H1 (cell line): ENCODE measurements around the gene UBR1. TPM values are rescaled to one million over a fixed set of nuclear protein-coding genes. Genes with fewer than 3 reads are reported as not detected.

Experiments
- CTCF ChIA-PET: fragments of 300-600 bp; sonication (Branson Sonifier 250); formaldehyde crosslinking; loops from one replicate; lab custom pipeline; 2021; ENCODE audit not compliant: partially characterized antibody; lab: Charles Lee
- POLR2A ChIA-PET: fragments of 300-600 bp; sonication (Branson Sonifier 250); formaldehyde crosslinking; loops from one replicate; lab custom pipeline; 2021; ENCODE audit warnings: inconsistent platforms; ENCODE audit not compliant: partially characterized antibody; lab: Charles Lee
- DNase-seq, 2 experiments: peaks; one replicate each; pipeline versions ENCODE4 v3.0.0 to v3.0.0-alpha.2; 2010 to 2022; ENCODE audit warnings: low spot score in 2 of 2, low read depth in 1 of 2, mixed read lengths in 1 of 2
- FAIRE-seq: peaks from 2 replicates; lab custom pipeline; 2011; peaks lifted over from hg19 to GRCh38; lab: Jason Lieb, UNC
- H2AFZ ChIP-seq: 2 replicates; pipeline ENCODE4 v1.8.1; 2012; ENCODE audit warnings: low read length, inconsistent platforms
- H2AK5ac ChIP-seq: 2 replicates; pipeline ENCODE4 v1.6.1; 2013; ENCODE audit warnings: low read depth, low read length
- H2BK120ac ChIP-seq: replicated peaks from 2 replicates; pipeline ENCODE3; 2013; ENCODE audit warnings: low read depth, low read length, inconsistent platforms
- H2BK12ac ChIP-seq: 2 replicates; pipeline ENCODE4 v1.6.1; 2013; ENCODE audit warnings: low read depth, low read length
- H2BK15ac ChIP-seq: 2 replicates; pipeline ENCODE4 v1.6.1; 2013; ENCODE audit warnings: low read length
- H2BK20ac ChIP-seq: 2 replicates; pipeline ENCODE4 v1.6.1; 2013; ENCODE audit warnings: low read length
- H2BK5ac ChIP-seq: 2 replicates; pipeline ENCODE4 v1.6.1; 2013; ENCODE audit warnings: low read depth, low read length
- H3K14ac ChIP-seq: 2 replicates; pipeline ENCODE4 v1.6.1; 2013; ENCODE audit warnings: inconsistent platforms; ENCODE audit not compliant: insufficient read length
- H3K18ac ChIP-seq: 2 replicates; pipeline ENCODE4 v1.6.1; 2013; ENCODE audit warnings: low read length; ENCODE audit errors: extremely low read depth
- H3K23ac ChIP-seq: 2 replicates; pipeline ENCODE4 v1.6.1; 2013; ENCODE audit warnings: inconsistent platforms; ENCODE audit not compliant: insufficient read length
- H3K23me2 ChIP-seq: 2 replicates; pipeline ENCODE4 v1.6.1; 2013; ENCODE audit warnings: low read depth, low read length
- H3K27ac ChIP-seq: 2 replicates; pipeline ENCODE4 v1.6.1; 2011; ENCODE audit warnings: low read depth, low read length, inconsistent platforms
- H3K27me3 ChIP-seq, 4 experiments: replicated peaks in 1 of 4; 1 replicate in 1 of 4; 2 replicates in 3 of 4; pipeline versions ENCODE4 v1.6.1 to v1.8.1; 2011 to 2013; ENCODE audit warnings: low read length in 3 of 4, mild to moderate bottlenecking in 3 of 4, inconsistent platforms in 2 of 4, mixed read lengths in 2 of 4, moderate library complexity in 1 of 4; ENCODE audit not compliant: control insufficient read depth in 3 of 4, insufficient read depth in 3 of 4; ENCODE audit errors: extremely low read depth in 1 of 4
- H3K36me3 ChIP-seq, 4 experiments: 2 replicates each; pipeline versions ENCODE4 v1.6.1 to v1.8.1; 2011 to 2013; ENCODE audit warnings: mild to moderate bottlenecking in 4 of 4, low read length in 3 of 4, moderate library complexity in 2 of 4, control low read depth in 1 of 4, inconsistent platforms in 1 of 4; ENCODE audit not compliant: insufficient read depth in 4 of 4, control insufficient read depth in 2 of 4
- H3K4ac ChIP-seq: replicated peaks from 2 replicates; pipeline ENCODE3; 2013; ENCODE audit warnings: low read length, low read depth, mixed read lengths, inconsistent platforms; ENCODE audit not compliant: insufficient read length
- H3K4me1 ChIP-seq, 4 experiments: replicated peaks in 1 of 4; 1 replicate in 1 of 4; 2 replicates in 3 of 4; pipeline versions ENCODE4 v1.6.1 to v1.8.1; 2011 to 2013; ENCODE audit warnings: low read length in 3 of 4, inconsistent platforms in 2 of 4, mixed read lengths in 1 of 4; ENCODE audit not compliant: insufficient read depth in 4 of 4, control insufficient read depth in 3 of 4
- H3K4me2 ChIP-seq, 2 experiments: 2 replicates each; pipeline versions ENCODE4 v1.6.1 to v1.8.1; 2011 to 2013; ENCODE audit warnings: low read depth in 2 of 2, low read length in 2 of 2, control low read depth in 1 of 2, inconsistent platforms in 1 of 2, mild to moderate bottlenecking in 1 of 2; ENCODE audit not compliant: insufficient read depth in 1 of 2
- H3K4me3 ChIP-seq, 4 experiments: fragments of 200-600, 300-600 bp in 1 of 4; sonication (generic), shearing (Covaris generic), sonication (Bioruptor Twin) in 1 of 4; 2 replicates each; pipeline versions ENCODE4 v1.5.1 to v1.8.1; 2011 to 2016; ENCODE audit warnings: low read length in 4 of 4, low read depth in 3 of 4, control low read depth in 2 of 4, inconsistent platforms in 2 of 4, mild to moderate bottlenecking in 2 of 4, mixed read lengths in 1 of 4, moderate library complexity in 1 of 4; ENCODE audit not compliant: insufficient read depth in 2 of 4; ENCODE audit errors: extremely low read depth in 1 of 4
- H3K56ac ChIP-seq: replicated peaks from 2 replicates; pipeline ENCODE3; 2013; ENCODE audit warnings: low read depth, mild to moderate bottlenecking, mixed read lengths, low read length, inconsistent platforms; ENCODE audit not compliant: insufficient read length
- H3K79me1 ChIP-seq: 2 replicates; pipeline ENCODE4 v1.6.1; 2013; ENCODE audit warnings: low read depth, low read length, control low read depth
- H3K79me2 ChIP-seq, 2 experiments: 2 replicates each; pipeline versions ENCODE4 v1.6.1 to v1.8.1; 2012 to 2013; ENCODE audit warnings: low read length in 2 of 2, mild to moderate bottlenecking in 2 of 2, inconsistent platforms in 1 of 2; ENCODE audit not compliant: insufficient read depth in 2 of 2, control insufficient read depth in 1 of 2
- H3K9ac ChIP-seq, 4 experiments: replicated peaks in 1 of 4; 1 replicate in 1 of 4; 2 replicates in 3 of 4; pipeline versions ENCODE4 v1.6.1 to v1.8.1; 2011 to 2013; ENCODE audit warnings: low read depth in 3 of 4, low read length in 3 of 4, control low read depth in 2 of 4, mild to moderate bottlenecking in 2 of 4, moderate library complexity in 2 of 4, inconsistent platforms in 1 of 4; ENCODE audit errors: extremely low read depth in 1 of 4
- H3K9me3 ChIP-seq, 2 experiments: 2 replicates each; pipeline versions ENCODE4 v1.6.1 to v1.8.1; 2012 to 2013; ENCODE audit warnings: mild to moderate bottlenecking in 2 of 2, moderate library complexity in 2 of 2, control low read depth in 1 of 2, inconsistent platforms in 1 of 2, low read depth in 1 of 2, low read length in 1 of 2, mixed read lengths in 1 of 2; ENCODE audit not compliant: insufficient read depth in 2 of 2
- H4K20me1 ChIP-seq, 2 experiments: replicated peaks in 1 of 2; 2 replicates each; pipeline versions ENCODE3 to v1.8.1; 2011 to 2013; ENCODE audit warnings: inconsistent platforms in 2 of 2, low read length in 2 of 2, mild to moderate bottlenecking in 1 of 2; ENCODE audit not compliant: insufficient read depth in 2 of 2, control insufficient read depth in 1 of 2
- H4K5ac ChIP-seq: 2 replicates; pipeline ENCODE4 v1.6.1; 2013; ENCODE audit warnings: low read length, low read depth, mixed read lengths, inconsistent platforms; ENCODE audit not compliant: insufficient read length
- H4K8ac ChIP-seq: 2 replicates; pipeline ENCODE4 v1.8.0; 2013; ENCODE audit warnings: mild to moderate bottlenecking, moderate library complexity, low read length, inconsistent platforms; ENCODE audit not compliant: insufficient read depth; ENCODE audit errors: extremely low read depth
- H4K91ac ChIP-seq: replicated peaks from 2 replicates; pipeline ENCODE3; 2013; ENCODE audit warnings: low read length, mixed read lengths, inconsistent platforms; ENCODE audit not compliant: insufficient read length
- SIX5 ChIP-seq: IDR thresholded peaks from 2 replicates; pipeline ENCODE4 v1.6.1; 2011; ENCODE audit warnings: mild to moderate bottlenecking, low read depth, low read length
- WGBS, 2 experiments: shearing (Covaris generic) in 1 of 2; methylation state at CpG; one replicate each; pipeline versions ENCODE4 v1.1.6 to v1.1.7; 2013 to 2015; ENCODE audit warnings: low lambda C conversion rate in 2 of 2, mixed read lengths in 2 of 2, inconsistent platforms in 1 of 2, low coverage in 1 of 2, missing lambda C conversion rate in 1 of 2; ENCODE audit not compliant: insufficient replicate concordance in 2 of 2, insufficient coverage in 1 of 2, insufficient read length in 1 of 2; ENCODE audit errors: extremely low coverage in 1 of 2, missing lambda C conversion rate in 1 of 2; 5-methylcytosine and 5-hydroxymethylcytosine counted together
- polyA plus RNA-seq, 7 experiments: library from polyadenylated mRNA; depleted of rRNA in 3 of 7; stranded (reverse) in 5 of 7; unstranded in 2 of 7; fragments of >200 nt in 5 of 7; fragments of 200-250 nt in 2 of 7; gene quantifications; 1 replicate in 5 of 7; 2 replicates in 1 of 7; 4 replicates in 1 of 7; pipeline versions ENCODE4 v1.2.1 to v1.2.3, GENCODE V29; 2011 to 2013; ENCODE audit warnings: missing spikeins in 2 of 7, mixed read lengths in 2 of 7
- total RNA-seq: library from RNA; stranded (reverse); fragmentation: NEBNext Ultra II Directional; extraction: Animal tissue kit (Norgen Biotek cat#: 25700); gene quantifications from 2 replicates; pipeline ENCODE4 v1.2.1, GENCODE V29; 2021

The UBR1 gene
- total and polyA plus RNA-seq, 2 of the 8 experiments (the other 6 are each of a cell fraction or from before 2014, with no cell fraction given): 3.7 to 18.7 TPM

DNA sequence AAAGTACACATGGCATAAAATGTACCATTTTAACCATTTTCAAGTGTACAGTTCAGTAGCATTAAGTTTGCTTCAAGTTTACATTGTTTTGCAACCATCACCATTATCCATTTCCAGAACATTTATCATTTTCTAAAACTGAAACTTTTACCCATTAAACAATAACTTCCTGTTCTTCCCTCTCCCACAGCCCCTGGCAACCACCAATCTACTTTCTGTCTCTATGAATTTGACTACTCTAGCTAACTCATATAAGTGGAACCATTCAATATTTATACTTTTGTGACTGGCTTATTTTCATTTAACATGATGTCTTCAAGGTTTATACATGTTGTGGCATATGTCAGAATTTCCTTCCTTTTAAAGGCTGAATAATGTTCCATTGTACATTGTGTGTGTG lies 47.4 kb upstream of the UBR1 start (continued):
- TF ChIP-seq SIX5: no peak

DNA sequence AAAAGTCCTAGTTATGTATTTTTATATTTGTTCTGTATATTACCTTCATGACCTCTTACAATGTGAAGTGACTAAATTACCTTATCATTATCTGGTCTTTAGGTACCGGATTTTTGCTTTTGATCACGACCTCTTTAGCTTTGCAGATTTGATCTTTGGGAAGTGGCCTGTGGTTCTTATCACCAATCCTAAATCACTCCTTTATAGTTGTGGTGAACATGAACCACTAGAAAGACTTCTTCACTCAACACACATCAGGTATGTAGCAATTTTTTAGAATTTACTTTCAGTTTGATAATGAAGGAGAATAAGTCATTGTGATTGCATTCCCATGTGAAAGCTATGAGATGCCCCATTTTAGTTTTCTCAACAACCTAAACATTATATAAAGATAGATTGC lies 45.9 kb upstream of the UBR1 start:
- Histone ChIP-seq H3K56ac (no peak overlapping the region), H2BK5ac (no peak overlapping the region), H2BK20ac (no peak overlapping the region), H3K4ac (no peak overlapping the region), H3K23ac (no peak overlapping the region), H3K36me3 (no peaks in the 10 kb centered on the region), H3K9ac (no peak overlapping the region), H3K79me2 (no peaks in the 10 kb centered on the region), H2BK120ac (no peak overlapping the region), H4K20me1 (no peaks in the 10 kb centered on the region), H4K91ac (no peak overlapping the region), H4K8ac (no peak overlapping the region), H3K27ac (no peak overlapping the region), H4K5ac (no peak overlapping the region), H2BK12ac (no peak overlapping the region), H3K23me2 (no peaks in the 10 kb centered on the region), H2BK15ac (no peak overlapping the region), H3K4me3 (no peak overlapping the region), H3K79me1 (no peaks in the 10 kb centered on the region), H2AFZ (no peak overlapping the region), H3K14ac (no peak overlapping the region), H2AK5ac (no peak overlapping the region), H3K27me3 (no peaks in the 10 kb centered on the region), H3K4me2 (no peak overlapping the region), H3K4me1 (no peaks in the 10 kb centered on the region), H3K9me3 (no peaks in the 10 kb centered on the region), H3K18ac (no peak overlapping the region)
- POLR2A ChIA-PET: interaction anchor here (0.6 kb wide), 1 partner anchor 15 kb away, joined by 4 read pairs; no protein-coding TSS in a partner anchor
- FAIRE-seq (no peak), DNase-seq (no peak)
- CTCF ChIA-PET: no interaction called here
- 98% methylated on average over 2 of the region's 2 CpGs; no CpG with 5 or more reads in 1 of the 2 experiments for WGBS, 2 experiments
